NT2/D1 (cell line): ENCODE data around the gene CHRNA3.

Source experiments
- DNase-seq: peaks from one replicate; pipeline ENCODE4 v3.0.0-alpha.2; 2011; ENCODE audit warnings: low read depth, low spot score
- H3K27me3 ChIP-seq: 2 replicates; pipeline ENCODE4 v1.6.0; 2011; ENCODE audit warnings: mild to moderate bottlenecking; ENCODE audit not compliant: insufficient read length, insufficient read depth
- H3K36me3 ChIP-seq: 2 replicates; pipeline ENCODE4 v1.6.1; 2011; ENCODE audit warnings: mild to moderate bottlenecking, low read length, mixed read lengths; ENCODE audit not compliant: insufficient read depth, insufficient read length
- H3K4me1 ChIP-seq: 2 replicates; pipeline ENCODE4 v1.5.1; 2011; ENCODE audit not compliant: insufficient read depth, insufficient read length
- H3K4me3 ChIP-seq: 2 replicates; pipeline ENCODE4 v1.5.1; 2011; ENCODE audit warnings: low read depth; ENCODE audit not compliant: insufficient read length
- H3K9ac ChIP-seq: 2 replicates; pipeline ENCODE4 v1.6.0; 2011; ENCODE audit warnings: low read depth; ENCODE audit not compliant: insufficient read length
- H3K9me3 ChIP-seq: 2 replicates; pipeline ENCODE4 v1.5.1; 2011; ENCODE audit warnings: mild to moderate bottlenecking, low read length; ENCODE audit not compliant: insufficient read depth
- SUZ12 ChIP-seq: IDR thresholded peaks from 2 replicates; pipeline ENCODE4 v1.6.1; 2011; ENCODE audit not compliant: insufficient read length, insufficient read depth; ENCODE audit errors: extremely low read depth
- YY1 ChIP-seq: IDR thresholded peaks from 2 replicates; pipeline ENCODE4 v1.6.1; 2011; ENCODE audit not compliant: insufficient read length, insufficient read depth
- ZNF274 ChIP-seq: IDR thresholded peaks from 2 replicates; pipeline ENCODE4 v1.6.1; 2011; ENCODE audit warnings: mild to moderate bottlenecking, low read depth, low read length

The CHRNA3 gene

DNA sequence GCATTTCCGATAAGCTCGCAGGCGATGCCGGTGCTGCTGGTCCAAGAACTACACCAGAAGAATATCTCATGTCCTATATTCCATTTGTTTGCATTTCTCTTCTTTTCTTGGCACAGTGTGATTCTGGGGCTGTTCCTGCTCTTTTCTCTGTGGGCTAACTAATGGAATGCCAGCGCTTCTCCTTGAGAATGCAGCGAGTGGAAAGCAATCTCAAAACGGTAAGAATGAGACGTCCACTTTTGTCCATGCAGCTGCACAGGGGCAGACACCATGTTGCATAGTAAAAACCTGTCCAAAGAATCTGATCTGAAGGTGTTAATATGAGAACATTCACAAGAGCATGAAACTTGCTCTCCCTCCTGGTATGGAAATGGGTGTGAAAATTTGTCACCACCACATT lies 6.6 kb upstream of the CHRNA3 start:
- no peak for TF ChIP-seq ZNF274
- TF ChIP-seq SUZ12: no peak
- no peak for TF ChIP-seq YY1
- no peak for DNase-seq
- peaks cover 8% of the 10 kb centered on the region for H3K27me3 ChIP-seq
- no peaks in the 10 kb centered on the region for H3K36me3 ChIP-seq
- H3K9ac ChIP-seq: no peak overlapping the region
- H3K4me3 ChIP-seq: no peak overlapping the region
- H3K9me3 ChIP-seq: no peaks in the 10 kb centered on the region
- H3K4me1 ChIP-seq: no peaks in the 10 kb centered on the region

DNA sequence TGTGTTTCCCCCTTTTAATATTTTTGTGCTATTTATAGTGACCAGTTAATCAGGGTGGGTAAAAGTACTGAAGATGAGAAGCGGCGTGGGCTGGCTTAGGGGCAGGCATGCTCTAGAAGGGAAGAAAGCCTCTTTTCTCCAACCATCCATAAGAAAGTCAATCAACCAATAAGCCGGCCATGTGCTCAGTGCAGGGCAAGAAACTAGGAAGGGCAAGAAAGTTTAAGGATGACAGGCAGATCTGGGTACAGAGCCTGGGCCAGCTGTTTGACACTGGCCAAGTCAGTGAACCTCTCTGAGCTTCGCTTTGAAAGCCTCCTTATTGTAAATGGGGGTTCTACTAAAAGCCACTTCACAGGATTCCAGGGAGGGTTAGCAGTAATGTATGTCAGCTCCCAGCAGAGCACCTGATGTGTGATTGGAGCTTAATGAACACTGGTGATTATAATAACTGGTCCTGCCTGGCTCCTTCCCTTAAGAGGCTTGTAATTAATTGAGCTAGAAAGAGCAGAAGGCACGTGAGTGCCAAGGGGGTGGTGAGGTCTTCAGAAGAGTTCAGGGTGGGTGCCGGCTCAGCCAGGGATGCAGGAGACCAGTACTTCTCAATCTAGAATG lies 5.7 kb upstream of the CHRNA3 start:
- Histone ChIP-seq H3K9me3 (no peaks in the 10 kb centered on the region), H3K27me3 (peaks cover 16% of the 10 kb centered on the region), H3K36me3 (no peaks in the 10 kb centered on the region), H3K9ac (no peak overlapping the region), H3K4me3 (no peak overlapping the region), H3K4me1 (no peaks in the 10 kb centered on the region)
- TF ChIP-seq ZNF274 (no peak), YY1 (no peak), SUZ12 (no peak)
- no peak for DNase-seq

DNA sequence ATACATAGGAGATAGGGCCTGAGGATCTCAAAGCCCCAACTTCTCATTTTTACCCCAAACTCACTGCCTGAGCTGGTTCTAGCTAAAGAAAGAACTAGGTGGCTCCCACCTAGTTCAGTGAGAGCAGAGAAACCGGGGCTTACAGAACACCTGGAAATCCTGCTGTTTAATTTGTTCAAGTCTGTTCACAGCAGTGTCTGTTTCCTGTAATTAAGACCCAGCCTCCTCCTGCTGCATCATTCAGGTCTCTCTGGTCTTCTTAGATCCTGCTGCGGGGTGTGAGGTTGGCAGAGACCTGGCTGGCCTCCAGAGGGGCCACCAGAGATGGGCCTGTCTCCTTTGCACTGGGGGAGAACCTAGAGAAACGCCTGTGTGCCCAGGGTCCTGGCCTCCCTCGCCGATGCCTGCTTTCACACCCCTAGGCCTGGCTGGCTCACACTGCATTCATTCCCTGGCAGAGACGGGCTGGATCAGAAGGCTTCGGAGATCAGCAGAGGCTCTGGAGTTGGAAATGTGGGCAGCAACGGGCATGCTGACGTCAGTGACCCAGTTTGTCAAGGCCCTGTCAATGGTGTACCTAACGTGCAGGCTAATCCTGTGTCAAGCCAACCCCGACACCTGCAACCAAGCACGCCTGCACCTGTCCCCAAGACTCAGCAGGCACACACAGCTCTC lies 4.9 kb upstream of the CHRNA3 start:
- H3K4me1 ChIP-seq: no peaks in the 10 kb centered on the region
- peak overlapping the region; percentile 39 for H3K9ac ChIP-seq
- no peaks in the 10 kb centered on the region for H3K36me3 ChIP-seq
- no peak overlapping the region for H3K4me3 ChIP-seq
- DNase-seq: no peak
- TF ChIP-seq ZNF274 (no peak), YY1 (no peak), SUZ12 (no peak)
- no peaks in the 10 kb centered on the region for H3K9me3 ChIP-seq
- H3K27me3 ChIP-seq: peaks cover 22% of the 10 kb centered on the region

DNA sequence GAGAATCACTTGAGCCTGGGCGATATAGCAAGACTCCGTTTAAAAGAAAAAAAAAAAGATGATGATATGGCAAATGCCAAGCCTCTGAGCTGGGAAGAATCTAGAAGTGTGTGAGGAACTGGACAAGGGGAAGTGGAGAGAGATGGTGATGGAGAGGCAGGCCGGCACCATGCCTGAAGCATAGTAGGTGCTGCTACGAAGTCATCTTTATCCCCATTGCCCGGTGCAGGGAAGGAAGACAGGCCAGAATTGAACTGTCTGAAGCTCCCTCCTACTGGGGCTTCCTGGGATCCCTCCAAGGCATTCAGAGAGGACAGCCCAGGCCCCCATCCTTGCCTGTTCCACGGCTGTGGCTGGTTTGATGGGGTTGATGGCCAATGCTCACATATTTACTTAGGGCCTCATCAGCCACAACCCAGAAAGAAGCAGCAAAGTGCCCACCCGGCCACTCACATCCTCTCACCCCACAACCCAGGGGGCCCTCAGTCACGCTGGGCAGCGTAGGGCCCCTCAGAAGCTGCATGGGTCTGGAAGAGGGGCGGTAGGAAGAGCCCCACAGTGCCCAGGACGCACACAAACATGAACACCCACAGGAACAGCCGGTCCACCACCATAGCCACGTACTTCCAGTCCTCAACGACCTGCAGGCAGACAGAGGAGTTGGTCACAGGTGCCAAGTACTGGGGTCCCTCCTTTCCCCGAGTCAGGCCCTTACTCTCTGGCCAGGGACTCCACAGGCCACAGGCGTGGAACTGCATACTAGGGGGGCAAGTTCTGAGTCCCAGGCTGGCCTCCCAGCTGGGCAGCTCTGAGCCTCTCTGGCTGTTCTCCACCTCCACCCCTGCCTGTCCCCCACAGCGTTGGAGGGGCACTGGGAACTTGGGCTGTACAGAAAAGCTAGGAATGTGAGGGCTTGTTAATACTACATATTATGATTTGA lies 4.1 kb upstream of the CHRNA3 start:
- H3K4me1 ChIP-seq: no peaks in the 10 kb centered on the region
- peaks cover 30% of the 10 kb centered on the region for H3K27me3 ChIP-seq
- TF ChIP-seq SUZ12 (no peak), YY1 (no peak), ZNF274 (no peak)
- no peaks in the 10 kb centered on the region for H3K36me3 ChIP-seq
- no peak for DNase-seq
- H3K9ac ChIP-seq: no peak overlapping the region
- no peaks in the 10 kb centered on the region for H3K9me3 ChIP-seq
- H3K4me3 ChIP-seq: no peak overlapping the region

DNA sequence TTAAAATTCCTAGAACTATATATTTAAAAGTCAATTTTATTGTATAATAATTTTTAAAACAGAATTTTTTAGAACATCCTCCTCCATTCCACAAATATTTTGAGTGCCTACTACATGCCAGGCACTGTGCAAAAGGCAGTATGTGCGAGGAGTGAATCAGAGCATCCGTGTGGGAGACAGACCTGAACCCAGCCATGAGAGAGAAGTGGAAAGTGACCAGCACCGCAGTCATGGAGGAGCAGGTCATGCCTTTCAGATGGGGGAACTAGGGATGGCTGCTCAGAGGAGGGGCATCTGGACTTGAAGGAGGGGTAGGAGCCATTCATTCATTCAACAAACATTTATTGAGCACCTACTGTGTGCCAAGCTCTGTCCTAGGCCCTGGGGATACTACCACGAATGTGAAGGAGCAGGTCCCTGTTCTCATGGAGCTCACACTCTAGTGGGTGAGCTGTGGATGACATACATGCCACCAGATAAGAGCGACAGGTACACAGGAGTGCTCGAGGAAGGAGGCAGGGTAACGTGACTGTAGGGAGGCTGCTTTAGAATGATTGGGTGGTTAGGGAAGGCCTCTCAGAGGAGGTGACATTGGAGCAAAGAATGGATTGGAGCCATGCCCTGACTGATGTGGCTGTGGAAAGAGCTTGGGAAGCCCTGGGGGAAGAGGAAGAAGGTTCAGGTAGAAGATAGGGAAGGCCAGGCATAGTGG lies 3.1 kb upstream of the CHRNA3 start:
- no peak for TF ChIP-seq ZNF274
- no peak for TF ChIP-seq YY1
- TF ChIP-seq SUZ12: no peak
- Histone ChIP-seq H3K9ac (no peak overlapping the region), H3K36me3 (no peaks in the 10 kb centered on the region), H3K4me1 (peaks cover 5% of the 10 kb centered on the region), H3K27me3 (peaks cover 35% of the 10 kb centered on the region), H3K9me3 (peaks cover 4% of the 10 kb centered on the region; the same call in 1 of the 2 replicates), H3K4me3 (no peak overlapping the region)
- DNase-seq: no peak

DNA sequence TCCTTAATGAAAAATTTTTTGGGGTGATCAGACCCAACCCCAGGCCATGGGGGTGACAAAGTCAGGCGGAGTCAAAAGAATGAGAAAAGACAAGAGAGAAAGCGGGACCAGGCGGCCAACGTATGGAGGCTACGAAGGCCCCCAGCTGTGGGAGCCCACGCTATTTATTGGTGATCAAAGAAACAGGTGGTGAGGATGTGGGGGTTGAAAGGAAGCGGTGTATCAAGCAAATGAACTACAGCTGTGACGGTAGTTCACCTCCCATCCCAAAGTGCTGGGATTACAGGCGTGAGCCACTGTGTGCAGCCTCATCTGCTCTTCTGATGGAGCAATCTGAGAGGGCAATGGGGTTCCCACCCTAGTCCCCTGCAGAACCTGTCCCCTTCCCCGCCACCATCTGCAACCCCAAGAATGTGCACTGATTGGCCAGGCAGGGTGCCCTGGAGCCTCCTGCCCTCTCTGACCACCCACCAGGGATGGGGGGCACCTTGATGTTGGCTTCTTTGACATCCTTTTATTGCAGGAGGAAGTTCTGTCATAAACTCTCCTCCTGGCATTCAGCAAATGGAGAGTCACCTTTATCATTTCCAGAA lies 1.1 kb upstream of the CHRNA3 start:
- no peak for TF ChIP-seq ZNF274
- TF ChIP-seq SUZ12: no peak
- TF ChIP-seq YY1: no peak
- no peak for DNase-seq
- no peak overlapping the region for H3K4me3 ChIP-seq
- H3K27me3 ChIP-seq: peaks cover 35% of the 10 kb centered on the region
- H3K36me3 ChIP-seq: no peaks in the 10 kb centered on the region
- H3K9me3 ChIP-seq: peaks cover 9% of the 10 kb centered on the region; the same call in 1 of the 2 replicates
- H3K9ac ChIP-seq: no peak overlapping the region
- peaks cover 5% of the 10 kb centered on the region for H3K4me1 ChIP-seq
